HepG2 (cell line): ENCODE data around the gene MCM8. TPM values are rescaled to one million over a fixed set of nuclear protein-coding genes. Genes with fewer than 3 reads are reported as not detected.

Experiments used
- ATRX ChIP-seq: sonication (generic); formaldehyde crosslinking; IDR thresholded peaks from 2 replicates; pipeline ENCODE4 v1.4.0; 2020; ENCODE audit warnings: missing genetic modification reagents, borderline replicate concordance
- GATAD1 ChIP-seq: IDR thresholded peaks from 2 replicates; pipeline ENCODE4 v1.6.1; 2016; ENCODE audit warnings: missing genetic modification reagents, missing compliant biosample characterization
- HNRNPUL1 ChIP-seq: fragments of 200-400 bp; formaldehyde crosslinking; IDR thresholded peaks from 2 replicates; pipeline ENCODE4 v1.6.1; 2017; ENCODE audit warnings: low read depth, mild to moderate bottlenecking, low read length, moderate library complexity
- KAT2B ChIP-seq: fragments of 150-350 bp; IDR thresholded peaks from 2 replicates; pipeline ENCODE4 v1.6.1; 2014; ENCODE audit warnings: low read depth, low read length, borderline replicate concordance
- MAFK ChIP-seq, 2 experiments: IDR thresholded peaks in 1 of 2; conservative IDR thresholded peaks in 1 of 2; 2 replicates each; pipeline ENCODE4 v1.6.1; 2011; ENCODE audit warnings: improper control_type of control experiment in 2 of 2, low read length in 2 of 2
- MED8 ChIP-seq: sonication (generic); formaldehyde crosslinking; IDR thresholded peaks from 2 replicates; pipeline ENCODE4 v1.8.1; 2023; ENCODE audit warnings: mild to moderate bottlenecking, missing genetic modification reagents; ENCODE audit not compliant: insufficient replicate concordance
- NFKB2 ChIP-seq: sonication (generic); formaldehyde crosslinking; IDR thresholded peaks from 2 replicates; pipeline ENCODE4 v1.4.0; 2020; ENCODE audit warnings: missing genetic modification reagents, borderline replicate concordance
- PRMT3 ChIP-seq: sonication (generic); formaldehyde crosslinking; IDR thresholded peaks from 2 replicates; pipeline ENCODE4 v1.8.1; 2022; ENCODE audit warnings: low read depth, mild to moderate bottlenecking, moderate library complexity, missing genetic modification reagents, borderline replicate concordance
- ZNF616 ChIP-seq: sonication (generic); formaldehyde crosslinking; IDR thresholded peaks from 2 replicates; pipeline ENCODE4 v1.5.0; 2020; ENCODE audit warnings: low read depth, mild to moderate bottlenecking, missing genetic modification reagents
- polyA plus RNA-seq, 8 experiments: library from polyadenylated mRNA; depleted of rRNA in 3 of 8; stranded (reverse) in 7 of 8; unstranded in 1 of 8; fragments of >200 nt; fragmentation: Illumina TruSeq in 4 of 8; extraction: Trizol in 4 of 8; gene quantifications; 2 replicates each; pipeline versions ENCODE4 v1.2.1 to v1.2.3, GENCODE V29; 2011 to 2016; ENCODE audit warnings: low read depth in 4 of 8, missing spikeins in 1 of 8, mixed read lengths in 1 of 8; ENCODE audit not compliant: insufficient read depth in 1 of 8
- total RNA-seq, 5 experiments: library from RNA; depleted of rRNA; stranded (reverse); fragments of >200 nt; fragmentation: Illumina TruSeq; extraction: Trizol; gene quantifications; 2 replicates each; pipeline ENCODE4 v1.2.3, GENCODE V29; 2016; ENCODE audit warnings: low read depth in 1 of 5
- TF ChIP-seq, protein P1 (sequence below): sonication (generic); formaldehyde crosslinking; IDR thresholded peaks from 2 replicates; pipeline ENCODE4 v1.4.0; 2020; ENCODE audit warnings: missing genetic modification reagents, mild to moderate bottlenecking, borderline replicate concordance
- TF ChIP-seq, protein P2 (sequence below): sonication (generic); formaldehyde crosslinking; IDR thresholded peaks from 2 replicates; pipeline ENCODE4 v1.4.0; 2020; ENCODE audit warnings: missing genetic modification reagents, low read depth, mild to moderate bottlenecking, borderline replicate concordance
- TF ChIP-seq, protein P3 (sequence below): sonication (generic); formaldehyde crosslinking; IDR thresholded peaks from 2 replicates; pipeline ENCODE4 v1.4.0; 2020; ENCODE audit warnings: mild to moderate bottlenecking, missing genetic modification reagents, borderline replicate concordance
- TF ChIP-seq, protein P4 (sequence below), 2 experiments: sonication (generic) in 1 of 2; formaldehyde crosslinking in 1 of 2; IDR thresholded peaks; 2 replicates each; pipeline versions ENCODE4 v1.6.1 to v1.9.0; 2014 to 2022; ENCODE audit warnings: antibody characterized with exemption in 1 of 2, borderline replicate concordance in 1 of 2, inconsistent platforms in 1 of 2, low read depth in 1 of 2, missing genetic modification reagents in 1 of 2

MCM8 gene
- total and polyA plus RNA-seq, 2 of the 13 experiments (the other 11 are each of a cell fraction or from before 2014, with no cell fraction given), result 11.5 to 59.3 TPM

DNA sequence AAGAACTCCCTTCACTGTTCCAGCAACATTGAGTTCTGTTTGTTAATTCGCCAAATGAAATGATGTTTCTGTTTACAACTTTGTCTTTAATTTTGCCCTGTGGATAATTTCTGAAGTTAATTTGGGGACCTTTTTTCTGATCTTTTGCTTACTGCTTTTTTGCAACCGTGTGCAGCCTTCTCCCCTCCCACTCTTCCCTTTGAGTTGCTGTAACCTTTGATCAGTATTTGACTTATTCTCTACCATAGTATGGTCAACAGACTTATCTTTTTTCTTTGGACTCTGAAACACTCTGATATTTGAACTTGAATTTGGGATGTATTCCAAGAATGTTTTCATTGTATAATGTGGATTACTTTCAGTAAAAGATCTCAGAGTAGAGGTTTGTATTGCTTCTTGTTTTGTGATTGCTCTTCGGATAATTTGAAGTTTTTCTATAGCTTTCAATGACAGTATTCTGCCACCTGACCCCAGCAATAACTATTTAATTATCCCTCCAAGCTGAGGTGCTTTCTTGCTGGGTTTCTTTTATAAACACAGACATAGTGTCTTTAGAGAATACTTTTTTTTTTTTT, 57.2 kb downstream of the MCM8 start (continued):
- TF ChIP-seq, protein P1, sequence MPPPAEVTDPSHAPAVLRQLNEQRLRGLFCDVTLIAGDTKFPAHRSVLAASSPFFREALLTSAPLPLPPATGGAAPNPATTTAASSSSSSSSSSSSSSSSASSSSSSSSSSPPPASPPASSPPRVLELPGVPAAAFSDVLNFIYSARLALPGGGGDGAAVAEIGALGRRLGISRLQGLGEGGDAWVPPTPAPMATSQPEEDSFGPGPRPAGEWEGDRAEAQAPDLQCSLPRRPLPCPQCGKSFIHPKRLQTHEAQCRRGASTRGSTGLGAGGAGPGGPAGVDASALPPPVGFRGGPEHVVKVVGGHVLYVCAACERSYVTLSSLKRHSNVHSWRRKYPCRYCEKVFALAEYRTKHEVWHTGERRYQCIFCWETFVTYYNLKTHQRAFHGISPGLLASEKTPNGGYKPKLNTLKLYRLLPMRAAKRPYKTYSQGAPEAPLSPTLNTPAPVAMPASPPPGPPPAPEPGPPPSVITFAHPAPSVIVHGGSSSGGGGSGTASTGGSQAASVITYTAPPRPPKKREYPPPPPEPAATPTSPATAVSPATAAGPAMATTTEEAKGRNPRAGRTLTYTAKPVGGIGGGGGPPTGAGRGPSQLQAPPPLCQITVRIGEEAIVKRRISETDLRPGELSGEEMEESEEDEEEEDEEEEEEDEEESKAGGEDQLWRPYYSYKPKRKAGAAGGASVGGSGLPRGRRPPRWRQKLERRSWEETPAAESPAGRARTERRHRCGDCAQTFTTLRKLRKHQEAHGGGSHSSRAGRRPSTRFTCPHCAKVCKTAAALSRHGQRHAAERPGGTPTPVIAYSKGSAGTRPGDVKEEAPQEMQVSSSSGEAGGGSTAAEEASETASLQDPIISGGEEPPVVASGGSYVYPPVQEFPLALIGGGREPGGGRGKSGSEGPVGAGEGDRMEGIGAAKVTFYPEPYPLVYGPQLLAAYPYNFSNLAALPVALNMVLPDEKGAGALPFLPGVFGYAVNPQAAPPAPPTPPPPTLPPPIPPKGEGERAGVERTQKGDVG (CRISPR knock-in tag), result no peak
- TF ChIP-seq, protein P2, sequence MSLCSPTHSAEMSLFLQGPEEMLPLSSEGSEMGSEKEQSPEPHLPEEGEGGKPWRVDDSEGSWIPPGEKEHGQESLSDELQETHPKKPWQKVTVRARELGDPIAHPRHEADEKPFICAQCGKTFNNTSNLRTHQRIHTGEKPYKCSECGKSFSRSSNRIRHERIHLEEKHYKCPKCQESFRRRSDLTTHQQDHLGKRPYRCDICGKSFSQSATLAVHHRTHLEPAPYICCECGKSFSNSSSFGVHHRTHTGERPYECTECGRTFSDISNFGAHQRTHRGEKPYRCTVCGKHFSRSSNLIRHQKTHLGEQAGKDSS (CRISPR knock-in tag), result no peak
- TF ChIP-seq GATAD1 (CRISPR knock-in tag) (peak; percentile 63), ZNF616 (CRISPR knock-in tag) (no peak), MAFK (conservative IDR thresholded peaks at IDR 0.05 in 1 of 2, IDR thresholded peaks at IDR 0.05 in 1 of 2; ENCODE audit: low read length in 2 of 2) (peak; percentile 42 to 56), PRMT3 (CRISPR knock-in tag) (no peak), HNRNPUL1 (no peak), ATRX (CRISPR knock-in tag) (no peak), KAT2B (no peak), MED8 (no peak), NFKB2 (CRISPR knock-in tag) (no peak)
- TF ChIP-seq, protein P3, sequence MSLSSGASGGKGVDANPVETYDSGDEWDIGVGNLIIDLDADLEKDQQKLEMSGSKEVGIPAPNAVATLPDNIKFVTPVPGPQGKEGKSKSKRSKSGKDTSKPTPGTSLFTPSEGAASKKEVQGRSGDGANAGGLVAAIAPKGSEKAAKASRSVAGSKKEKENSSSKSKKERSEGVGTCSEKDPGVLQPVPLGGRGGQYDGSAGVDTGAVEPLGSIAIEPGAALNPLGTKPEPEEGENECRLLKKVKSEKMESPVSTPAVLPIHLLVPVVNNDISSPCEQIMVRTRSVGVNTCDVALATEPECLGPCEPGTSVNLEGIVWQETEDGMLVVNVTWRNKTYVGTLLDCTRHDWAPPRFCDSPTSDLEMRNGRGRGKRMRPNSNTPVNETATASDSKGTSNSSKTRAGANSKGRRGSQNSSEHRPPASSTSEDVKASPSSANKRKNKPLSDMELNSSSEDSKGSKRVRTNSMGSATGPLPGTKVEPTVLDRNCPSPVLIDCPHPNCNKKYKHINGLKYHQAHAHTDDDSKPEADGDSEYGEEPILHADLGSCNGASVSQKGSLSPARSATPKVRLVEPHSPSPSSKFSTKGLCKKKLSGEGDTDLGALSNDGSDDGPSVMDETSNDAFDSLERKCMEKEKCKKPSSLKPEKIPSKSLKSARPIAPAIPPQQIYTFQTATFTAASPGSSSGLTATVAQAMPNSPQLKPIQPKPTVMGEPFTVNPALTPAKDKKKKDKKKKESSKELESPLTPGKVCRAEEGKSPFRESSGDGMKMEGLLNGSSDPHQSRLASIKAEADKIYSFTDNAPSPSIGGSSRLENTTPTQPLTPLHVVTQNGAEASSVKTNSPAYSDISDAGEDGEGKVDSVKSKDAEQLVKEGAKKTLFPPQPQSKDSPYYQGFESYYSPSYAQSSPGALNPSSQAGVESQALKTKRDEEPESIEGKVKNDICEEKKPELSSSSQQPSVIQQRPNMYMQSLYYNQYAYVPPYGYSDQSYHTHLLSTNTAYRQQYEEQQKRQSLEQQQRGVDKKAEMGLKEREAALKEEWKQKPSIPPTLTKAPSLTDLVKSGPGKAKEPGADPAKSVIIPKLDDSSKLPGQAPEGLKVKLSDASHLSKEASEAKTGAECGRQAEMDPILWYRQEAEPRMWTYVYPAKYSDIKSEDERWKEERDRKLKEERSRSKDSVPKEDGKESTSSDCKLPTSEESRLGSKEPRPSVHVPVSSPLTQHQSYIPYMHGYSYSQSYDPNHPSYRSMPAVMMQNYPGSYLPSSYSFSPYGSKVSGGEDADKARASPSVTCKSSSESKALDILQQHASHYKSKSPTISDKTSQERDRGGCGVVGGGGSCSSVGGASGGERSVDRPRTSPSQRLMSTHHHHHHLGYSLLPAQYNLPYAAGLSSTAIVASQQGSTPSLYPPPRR (CRISPR knock-in tag), result peak; percentile 90
- TF ChIP-seq, protein P4, sequence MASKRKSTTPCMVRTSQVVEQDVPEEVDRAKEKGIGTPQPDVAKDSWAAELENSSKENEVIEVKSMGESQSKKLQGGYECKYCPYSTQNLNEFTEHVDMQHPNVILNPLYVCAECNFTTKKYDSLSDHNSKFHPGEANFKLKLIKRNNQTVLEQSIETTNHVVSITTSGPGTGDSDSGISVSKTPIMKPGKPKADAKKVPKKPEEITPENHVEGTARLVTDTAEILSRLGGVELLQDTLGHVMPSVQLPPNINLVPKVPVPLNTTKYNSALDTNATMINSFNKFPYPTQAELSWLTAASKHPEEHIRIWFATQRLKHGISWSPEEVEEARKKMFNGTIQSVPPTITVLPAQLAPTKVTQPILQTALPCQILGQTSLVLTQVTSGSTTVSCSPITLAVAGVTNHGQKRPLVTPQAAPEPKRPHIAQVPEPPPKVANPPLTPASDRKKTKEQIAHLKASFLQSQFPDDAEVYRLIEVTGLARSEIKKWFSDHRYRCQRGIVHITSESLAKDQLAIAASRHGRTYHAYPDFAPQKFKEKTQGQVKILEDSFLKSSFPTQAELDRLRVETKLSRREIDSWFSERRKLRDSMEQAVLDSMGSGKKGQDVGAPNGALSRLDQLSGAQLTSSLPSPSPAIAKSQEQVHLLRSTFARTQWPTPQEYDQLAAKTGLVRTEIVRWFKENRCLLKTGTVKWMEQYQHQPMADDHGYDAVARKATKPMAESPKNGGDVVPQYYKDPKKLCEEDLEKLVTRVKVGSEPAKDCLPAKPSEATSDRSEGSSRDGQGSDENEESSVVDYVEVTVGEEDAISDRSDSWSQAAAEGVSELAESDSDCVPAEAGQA (IDR thresholded peaks at IDR 0.05; ENCODE audit: low read depth), result no peak
- TF ChIP-seq, protein P4 (CRISPR knock-in tag; IDR thresholded peaks at IDR 0.05; ENCODE audit: borderline replicate concordance), result no peak
